Urothelium cell line (cell line): Measurements from ENCODE around the gene GMDS.

Source experiments
- DNase-seq: peaks from one replicate; pipeline ENCODE4 v3.0.0; 2011; ENCODE audit warnings: low spot score, mixed read lengths
- FAIRE-seq: peaks from 2 replicates; lab custom pipeline; 2011; peaks lifted over from hg19 to GRCh38; lab: Jason Lieb, UNC

GMDS gene

DNA sequence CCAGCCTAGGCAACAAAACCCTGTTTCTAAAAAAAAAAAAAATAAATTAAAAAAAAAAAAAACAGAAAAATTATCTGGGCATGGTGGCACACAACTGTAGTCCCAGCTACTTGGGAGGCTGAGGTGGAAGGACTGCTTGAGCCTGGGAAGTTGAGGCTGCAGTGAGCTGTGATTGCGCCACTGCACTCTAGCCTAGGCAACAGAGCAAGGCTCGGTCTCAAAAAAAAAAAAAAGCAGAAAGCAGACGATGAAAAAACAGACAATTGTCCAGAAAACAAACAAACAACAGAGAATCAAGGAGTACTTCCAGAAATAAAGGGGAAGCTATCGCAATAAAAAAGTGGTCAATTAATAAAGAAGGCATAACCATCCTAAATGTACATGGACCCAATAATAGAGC lies 229.4 kb downstream of the GMDS start:
- no peak for FAIRE-seq
- DNase-seq: no peak

GRCh38 chr6:2008383-2008976 lies 236.9 kb downstream of the GMDS start:
- FAIRE-seq (no peak), DNase-seq (no peak)

DNA sequence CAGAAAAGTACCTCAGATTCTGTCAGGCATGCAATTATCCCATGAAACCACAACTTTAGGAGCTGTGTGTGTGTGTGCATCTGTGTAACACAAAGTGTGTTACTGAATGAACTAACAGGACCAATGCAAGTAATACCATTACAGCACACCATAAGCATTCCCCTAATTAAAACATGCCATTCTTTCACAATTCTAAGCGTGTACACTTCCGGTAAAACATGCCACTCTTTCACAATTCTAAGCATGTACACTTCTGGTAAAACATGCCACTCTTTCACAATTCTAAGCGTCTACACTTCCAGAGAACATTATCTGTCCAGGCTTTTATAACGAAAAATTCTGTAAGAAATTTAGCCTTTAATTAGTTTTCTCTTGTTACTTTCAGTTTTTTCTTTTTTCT lies 238.2 kb downstream of the GMDS start:
- DNase-seq: no peak
- FAIRE-seq: no peak

GRCh38 chr6:2004888-2005287 lies 240.5 kb downstream of the GMDS start:
- DNase-seq (no peak), FAIRE-seq (no peak)

DNA sequence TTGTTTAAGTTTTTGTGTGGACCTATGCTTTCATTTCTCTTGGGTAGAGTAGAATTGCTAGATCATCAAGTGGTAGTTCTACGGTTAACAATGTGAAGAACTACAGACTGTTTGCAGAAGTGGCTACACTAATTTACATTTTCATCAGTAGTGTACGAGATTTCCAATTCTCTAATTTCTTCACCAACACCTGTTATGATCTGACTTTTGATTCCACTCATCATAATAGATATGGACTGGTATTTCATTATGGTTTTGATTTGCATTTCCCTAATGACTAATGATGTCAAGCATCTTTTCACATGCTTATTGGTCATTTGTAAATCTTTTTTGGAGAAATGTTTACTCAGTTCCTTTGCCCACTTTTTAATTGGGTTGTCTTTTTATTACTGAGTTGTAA lies 244.4 kb downstream of the GMDS start:
- FAIRE-seq: no peak
- no peak for DNase-seq

GRCh38 chr6:1997702-1998101 lies 247.7 kb downstream of the GMDS start:
- no peak for FAIRE-seq
- DNase-seq: no peak

GRCh38 chr6:1995636-1996035 lies 249.8 kb downstream of the GMDS start:
- FAIRE-seq (no peak), DNase-seq (no peak)

- no peak for DNase-seq
- no peak for FAIRE-seq
Measured at GRCh38 chr6:1993042-1993441, 252.4 kb downstream of the GMDS start.

- no peak for FAIRE-seq
Measured at GRCh38 chr6:1991332-1991878, 254.0 kb downstream of the GMDS start.

DNA sequence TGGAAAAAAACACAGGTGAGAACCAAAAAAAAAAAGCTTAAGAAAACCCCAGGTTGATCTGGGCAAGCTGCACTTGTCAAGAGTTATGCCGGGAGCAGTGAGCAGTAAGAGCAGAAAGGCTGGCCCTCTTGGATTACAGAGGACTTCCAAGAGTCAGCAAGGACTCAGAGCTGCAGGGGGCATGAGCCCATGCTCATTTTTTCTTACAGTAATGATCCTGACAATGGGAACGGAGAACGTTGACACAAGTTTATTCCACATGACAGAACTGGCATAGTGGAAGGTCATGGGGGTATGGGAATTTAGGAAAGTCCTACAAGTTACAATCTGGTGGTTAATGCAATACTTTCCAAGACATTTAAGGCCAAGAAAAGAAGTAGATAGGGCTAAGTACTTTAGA lies 256.6 kb downstream of the GMDS start:
- FAIRE-seq (no peak), DNase-seq (no peak)

More at GRCh38 chr6:1991332-1991878, 254.0 kb downstream of the GMDS start:
- DNase-seq: no peak

DNA sequence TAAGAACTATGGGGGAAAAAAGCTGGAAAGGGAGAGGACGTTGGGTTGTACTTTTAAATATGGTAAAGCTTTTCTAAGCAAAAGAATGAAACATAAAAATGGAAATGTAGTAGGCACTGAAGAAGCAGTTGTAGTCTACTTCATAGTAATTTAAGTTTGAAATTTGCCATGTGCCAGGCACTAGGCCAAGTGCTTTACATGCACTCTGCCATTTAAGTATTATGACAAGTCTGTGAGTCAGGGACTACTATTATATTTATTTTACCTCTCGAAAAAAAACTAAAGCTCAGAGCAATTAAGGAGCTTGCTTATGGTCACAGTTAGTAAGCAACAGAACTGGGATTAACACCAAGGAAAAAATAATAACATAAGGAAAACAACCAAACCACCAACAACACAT lies 257.8 kb downstream of the GMDS start:
- DNase-seq (no peak), FAIRE-seq (no peak)

GRCh38 chr6:1986454-1987243 lies 258.8 kb downstream of the GMDS start:
- DNase-seq (no peak), FAIRE-seq (no peak)

DNA sequence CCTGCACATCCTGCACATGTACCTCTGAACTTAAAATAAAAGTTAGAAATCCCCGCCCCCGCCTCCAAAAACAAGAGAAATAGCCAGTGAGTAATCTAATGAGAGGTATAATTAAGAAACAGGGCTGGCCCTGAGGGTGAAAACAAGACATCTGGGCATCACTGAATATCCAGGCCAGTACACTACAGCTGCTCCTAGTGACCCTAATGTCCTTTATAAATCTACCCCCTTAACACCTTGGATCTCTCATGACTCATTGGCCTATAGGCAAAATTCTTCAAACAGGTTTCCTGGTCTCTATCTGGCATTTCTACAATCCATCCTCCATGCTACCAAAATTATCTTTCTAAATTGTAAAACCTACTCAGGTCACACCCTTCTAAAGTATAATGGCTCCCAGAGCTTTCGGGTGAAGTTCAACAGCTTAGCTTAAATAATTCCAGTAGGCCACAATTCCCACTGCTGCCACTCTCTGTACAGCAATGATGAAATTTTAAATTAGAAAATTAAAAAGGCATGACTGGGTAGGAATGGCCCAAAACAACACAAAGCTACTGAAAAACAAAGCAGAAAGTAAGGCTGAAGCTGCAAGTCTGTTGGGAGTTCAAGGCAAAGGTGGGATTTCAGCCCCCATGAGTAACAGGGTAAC lies 260.9 kb downstream of the GMDS start:
- no peak for FAIRE-seq
- DNase-seq: no peak

DNA sequence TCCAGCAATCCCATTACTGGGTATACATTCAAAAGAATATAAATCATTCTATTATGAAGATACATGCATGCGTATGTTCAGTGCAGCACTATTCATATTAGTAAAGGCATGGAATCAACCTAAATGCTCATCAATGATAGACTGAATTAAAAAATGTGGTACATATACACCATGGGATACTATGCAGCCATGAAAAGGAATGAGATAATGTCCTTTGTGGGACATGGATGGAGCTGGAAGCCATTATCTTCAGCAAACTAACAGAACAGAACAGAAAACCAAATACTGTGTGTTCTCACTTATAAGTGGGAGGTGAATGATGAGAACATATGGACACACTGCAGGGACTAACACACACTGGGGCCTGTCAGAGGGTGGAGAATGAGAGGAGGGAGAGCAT lies 261.6 kb downstream of the GMDS start:
- DNase-seq: no peak

DNA sequence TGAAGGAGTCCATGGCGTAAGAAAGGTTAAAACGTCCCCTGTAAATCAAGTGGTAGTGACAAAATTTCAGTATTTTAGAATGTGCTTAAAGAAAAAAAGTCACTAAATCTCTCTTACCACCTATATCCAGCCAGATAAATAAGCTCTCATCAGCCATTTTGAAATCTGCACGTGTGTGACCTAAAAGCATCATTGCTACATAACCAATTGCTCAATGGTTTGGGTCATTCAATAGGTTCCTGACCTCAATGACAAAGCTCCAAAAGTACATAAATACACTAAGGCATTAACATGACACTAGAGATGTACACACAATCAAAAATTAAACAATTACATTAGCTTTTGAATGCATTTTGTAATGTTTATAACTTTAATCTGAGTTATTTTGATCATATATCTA lies 272.4 kb downstream of the GMDS start:
- FAIRE-seq: no peak

More for the DNA sequence above, 261.6 kb downstream of the GMDS start:
- FAIRE-seq: no peak

DNA sequence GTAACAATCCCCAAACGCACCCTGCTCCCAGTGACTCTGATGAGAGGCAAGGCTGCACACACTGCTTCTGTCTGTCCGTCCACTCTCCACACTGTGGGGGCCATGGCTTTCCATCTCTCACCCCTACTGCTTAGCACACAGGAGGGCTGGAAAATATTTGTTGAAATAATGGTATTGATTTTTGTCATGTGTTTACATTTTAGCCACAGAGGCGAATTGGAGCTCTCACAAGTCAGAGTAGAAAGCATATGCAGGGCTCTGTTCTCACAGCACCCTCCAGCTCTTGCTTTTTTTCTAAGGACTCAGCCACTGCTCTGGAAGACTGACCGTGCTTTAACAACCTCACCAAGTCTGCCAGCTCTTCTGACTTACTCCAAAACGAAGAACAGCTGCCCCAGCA lies 273.8 kb downstream of the GMDS start:
- FAIRE-seq: no peak

More for the DNA sequence above, 272.4 kb downstream of the GMDS start:
- DNase-seq: no peak

DNA sequence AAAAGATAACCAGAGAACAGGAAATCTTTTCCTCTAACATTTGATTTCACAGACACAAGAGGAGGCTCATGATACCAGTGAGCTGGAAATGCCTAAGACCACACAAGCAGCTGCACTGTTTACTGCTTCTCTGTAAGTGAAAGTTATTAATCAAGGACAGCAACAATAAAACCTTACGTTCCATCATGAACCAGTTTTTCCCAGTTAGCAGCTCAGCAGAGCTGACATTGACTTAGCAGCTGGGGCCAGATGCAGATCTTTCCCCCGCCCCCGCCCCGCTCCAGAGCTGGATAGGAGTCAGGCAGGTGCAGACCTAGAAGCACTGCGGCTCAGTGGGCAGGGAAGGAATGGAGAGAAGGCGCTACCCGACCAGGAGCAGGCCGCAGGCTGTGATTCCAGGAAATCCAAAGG lies 275.2 kb downstream of the GMDS start:
- FAIRE-seq (no peak), DNase-seq (no peak)

More for the DNA sequence above, 273.8 kb downstream of the GMDS start:
- no peak for DNase-seq

GRCh38 chr6:1966713-1967112 lies 278.7 kb downstream of the GMDS start:
- no peak for DNase-seq
- FAIRE-seq: no peak

GRCh38 chr6:1965596-1966224 lies 279.7 kb downstream of the GMDS start:
- FAIRE-seq (no peak), DNase-seq (no peak)

- no peak for FAIRE-seq
- DNase-seq: no peak
Measured at GRCh38 chr6:1963596-1963995, 281.8 kb downstream of the GMDS start.

GRCh38 chr6:1962201-1962600 lies 283.2 kb downstream of the GMDS start:
- no peak for FAIRE-seq
- DNase-seq: no peak
